Omental fat pad (tissue), 4 donors: ENCODE results near the gene CYB561D2. TPM values are rescaled to one million over a fixed set of nuclear protein-coding genes. Genes with fewer than 3 reads are reported as not detected.

Source experiments
- ATAC-seq: fragments of 150-250 bp; one replicate; pipeline ENCODE4 v1.9.1; 2016; ENCODE audit warnings: mild to moderate bottlenecking, moderate library complexity; ENCODE audit not compliant: low FRiP score
- DNase-seq: peaks from one replicate; pipeline ENCODE4 v3.0.0-alpha.2; 2019; ENCODE audit warnings: low spot score
- CTCF ChIP-seq, 3 donors: fragments of 450-650 bp; IDR thresholded peaks; one replicate each; pipeline ENCODE4 v1.5.1; 2016 to 2017; ENCODE audit warnings: antibody characterized with exemption in 3 of 3, mild to moderate bottlenecking in 3 of 3, moderate library complexity in 2 of 3
- total RNA-seq, 4 donors: library from RNA; depleted of rRNA; stranded (reverse); fragments of >200 nt; gene quantifications; one replicate each; pipeline ENCODE4 v1.1.0, GENCODE V29; 2016

The CYB561D2 gene
- total RNA-seq, 4 donors from 2014 or later: 26.4 to 33.7 (median 30.2) TPM

- peak; percentile 94 for DNase-seq
- peak; percentile 86 for ATAC-seq
- no peak for TF ChIP-seq CTCF (IDR thresholded peaks at IDR 0.05)
Observed at GRCh38 chr3:50327943-50328691, 22.5 kb upstream of the CYB561D2 start, which contains the start of gene TUSC2. TSS of gene TUSC2 (minus strand) at chr3:50328223. CDS start at chr3:50328099, 124 bp downstream.

GRCh38 chr3:50330330-50330729, 20.3 kb upstream of the CYB561D2 start:
- no peak for DNase-seq
- no peak for TF ChIP-seq CTCF (IDR thresholded peaks at IDR 0.05)
- no peak for ATAC-seq

- TF ChIP-seq CTCF (IDR thresholded peaks at IDR 0.05): no peak
- no peak for ATAC-seq
- DNase-seq: no peak
Observed at GRCh38 chr3:50331364-50331907, 19.2 kb upstream of the CYB561D2 start.

GRCh38 chr3:50333744-50334328, 16.8 kb upstream of the CYB561D2 start:
- no peak for TF ChIP-seq CTCF (IDR thresholded peaks at IDR 0.05)
- DNase-seq: no peak
- no peak for ATAC-seq

- ATAC-seq (no peak), DNase-seq (no peak)
- TF ChIP-seq CTCF (IDR thresholded peaks at IDR 0.05): no peak
Observed at GRCh38 chr3:50334339-50335075, 16.2 kb upstream of the CYB561D2 start.

GRCh38 chr3:50336452-50337174, 14.0 kb upstream of the CYB561D2 start:
- no peak for DNase-seq
- peak; percentile 25 for ATAC-seq
- no peak for TF ChIP-seq CTCF (IDR thresholded peaks at IDR 0.05)
